GM10847 (cell line): Measurements from ENCODE around the gene MACROD1.

Source experiments
- POLR2A ChIP-seq: IDR thresholded peaks from 2 replicates; pipeline ENCODE4 v1.6.1; 2011; ENCODE audit not compliant: insufficient read length; ENCODE audit errors: extremely low read depth

Gene MACROD1

DNA sequence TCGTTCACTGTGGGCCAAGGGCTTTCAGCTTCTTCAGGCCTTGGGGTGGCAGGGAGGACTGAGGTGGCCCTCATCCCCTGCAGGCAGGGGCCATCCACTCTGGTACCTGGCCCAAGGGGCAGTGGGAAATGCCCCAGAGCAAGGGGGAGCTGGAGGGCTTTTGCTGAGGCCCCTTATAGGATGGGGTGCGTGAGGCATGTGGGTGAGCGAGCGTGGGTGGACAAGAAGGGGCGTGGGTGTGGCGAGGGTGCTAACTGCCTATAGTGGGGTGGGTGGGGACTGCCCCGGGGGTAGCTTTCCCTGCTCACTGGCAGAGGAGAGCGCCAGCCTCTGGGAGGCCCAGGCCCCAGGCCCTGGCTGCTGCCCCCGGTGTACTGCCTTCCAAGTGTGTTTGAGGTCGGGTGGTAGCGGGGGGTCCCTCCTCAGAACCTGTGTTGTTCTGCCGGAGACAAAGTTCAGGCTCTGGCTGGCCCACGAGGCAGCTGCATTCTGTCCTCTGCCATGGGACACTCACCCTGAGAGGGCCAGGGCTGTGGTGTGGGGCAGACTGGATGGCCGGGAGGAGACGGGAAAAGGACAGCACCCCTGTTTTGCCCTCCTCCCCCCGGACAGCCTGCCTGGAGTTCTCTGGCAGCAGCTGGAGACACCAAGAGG, 126.8 kb downstream of the MACROD1 start:
- TF ChIP-seq POLR2A = no peak

DNA sequence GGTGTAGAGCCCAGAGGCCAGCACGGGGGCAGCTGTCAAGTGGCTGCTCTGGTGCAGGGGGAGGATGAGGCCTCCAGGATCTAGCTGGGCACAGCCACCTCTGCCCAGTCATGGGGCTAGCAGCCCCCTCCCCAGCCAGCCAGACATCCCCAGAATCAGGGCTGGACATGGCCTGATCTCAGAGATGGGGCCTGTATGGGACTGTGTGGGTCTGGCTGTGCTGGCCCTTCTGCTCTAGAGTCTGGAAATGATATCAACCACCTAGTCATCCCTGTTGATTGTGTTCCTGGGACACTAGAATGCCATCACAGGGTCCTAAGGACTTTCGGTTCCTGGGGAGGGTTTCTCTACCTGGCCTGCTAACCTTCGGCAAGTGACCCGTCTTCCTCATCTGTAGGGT, 127.4 kb downstream of the MACROD1 start:
- no peak for TF ChIP-seq POLR2A

DNA sequence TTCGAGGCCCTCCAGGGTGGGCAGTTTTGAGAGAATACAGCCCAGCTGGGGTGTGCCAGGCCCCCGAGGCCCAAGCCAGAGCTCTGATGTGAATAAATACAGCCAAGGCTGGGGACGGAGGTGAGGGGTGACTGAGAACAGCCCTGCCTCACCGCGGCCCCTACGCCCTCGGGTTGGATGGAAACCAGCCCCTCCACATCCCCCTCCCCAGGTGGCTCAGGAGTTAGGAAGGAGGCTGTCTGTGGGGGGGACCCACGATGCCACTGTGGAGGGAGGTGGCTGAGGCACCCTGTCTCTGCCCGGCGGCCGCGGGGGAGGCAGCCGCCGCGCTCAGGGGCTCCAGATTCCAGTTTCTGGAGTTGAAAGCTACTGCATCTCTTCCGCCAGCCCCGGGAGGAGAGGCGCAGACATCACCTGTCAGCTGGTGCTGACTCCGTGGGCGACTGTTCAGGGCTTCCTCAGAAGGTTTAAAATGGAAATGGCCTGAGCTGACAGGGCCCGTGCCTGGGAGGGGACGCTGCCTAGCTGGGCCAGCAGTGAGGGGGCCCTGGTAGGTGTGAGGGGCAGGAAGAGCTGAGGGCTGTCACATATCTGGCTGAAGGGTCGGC, 128.8 kb downstream of the MACROD1 start:
- no peak for TF ChIP-seq POLR2A

DNA sequence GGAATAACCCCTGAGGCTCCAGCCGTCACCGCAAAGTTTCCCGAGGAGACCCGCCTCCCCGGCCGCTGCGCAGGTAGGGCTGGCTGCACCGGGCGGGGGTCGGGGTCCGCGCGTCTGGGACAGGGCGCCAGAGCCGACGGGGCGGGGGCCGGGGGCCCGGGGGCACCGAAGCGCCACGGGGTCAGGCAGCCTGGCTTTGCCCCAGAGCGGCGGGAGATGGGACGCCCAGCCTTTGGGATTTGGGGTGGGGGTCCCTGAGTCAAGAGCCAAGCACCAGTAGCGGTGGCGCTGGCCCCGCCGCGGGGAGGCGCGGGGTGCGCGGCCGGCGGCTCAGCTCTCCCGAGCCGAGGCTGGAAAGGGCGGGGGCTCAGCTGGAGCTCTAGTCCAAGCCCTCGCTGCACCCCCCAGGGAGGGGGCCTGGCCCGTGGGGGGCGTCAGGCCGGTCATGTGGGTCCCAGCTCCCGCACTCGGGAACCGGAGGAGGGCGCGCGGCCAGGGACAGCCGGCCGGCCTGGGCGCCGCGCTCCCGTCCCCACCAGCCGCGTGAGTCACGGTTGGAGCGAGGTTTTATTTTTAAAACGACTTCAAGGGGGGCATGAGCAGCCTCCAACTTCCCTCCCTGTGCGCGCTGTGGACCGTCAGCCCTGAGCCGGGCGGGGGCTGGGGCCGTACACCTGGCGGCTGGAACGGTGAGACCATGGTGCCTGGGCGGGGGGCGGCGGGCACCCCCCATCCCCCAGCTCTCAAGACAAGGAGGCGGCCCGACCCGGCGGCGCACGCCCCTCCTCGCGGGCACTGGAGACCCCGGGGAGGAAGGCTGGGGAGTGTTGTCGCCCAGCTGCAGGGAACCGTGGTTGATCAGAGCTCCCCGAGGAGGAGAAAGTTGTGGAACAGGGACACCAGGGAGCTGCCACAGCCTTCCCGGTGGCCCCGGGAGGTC, 129.6 kb downstream of the MACROD1 start:
- TF ChIP-seq POLR2A = no peak

DNA sequence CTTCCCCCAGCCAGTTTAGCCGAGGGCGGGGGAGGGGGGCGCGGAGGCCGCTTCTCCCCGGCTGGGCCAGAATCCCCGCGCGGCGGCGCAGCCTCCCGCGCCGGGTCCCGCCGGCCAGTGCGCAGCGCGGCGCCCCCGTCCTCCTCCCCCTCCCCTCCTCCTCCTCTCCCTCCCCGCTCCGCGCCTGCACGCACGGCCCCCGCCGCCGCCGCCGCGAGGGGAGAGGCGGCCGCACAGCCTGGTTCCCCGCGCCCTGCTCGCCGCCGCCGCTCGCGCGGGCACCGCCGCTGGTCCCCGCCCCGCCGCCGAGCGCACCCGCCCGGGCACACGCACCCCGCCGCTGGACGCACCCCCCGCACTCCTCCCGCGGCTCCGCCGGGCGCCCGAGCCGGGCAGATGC, 130.3 kb downstream of the MACROD1 start, which contains the start of gene FLRT1:
TSS of gene FLRT1 (plus strand) at position 356 of the 400 bp plus-strand sequence. CDS start 80,337 bp downstream, outside the sequence.
- TF ChIP-seq POLR2A = no peak

GRCh38 chr11:64035081-64035524, 130.8 kb downstream of the MACROD1 start:
- no peak for TF ChIP-seq POLR2A

DNA sequence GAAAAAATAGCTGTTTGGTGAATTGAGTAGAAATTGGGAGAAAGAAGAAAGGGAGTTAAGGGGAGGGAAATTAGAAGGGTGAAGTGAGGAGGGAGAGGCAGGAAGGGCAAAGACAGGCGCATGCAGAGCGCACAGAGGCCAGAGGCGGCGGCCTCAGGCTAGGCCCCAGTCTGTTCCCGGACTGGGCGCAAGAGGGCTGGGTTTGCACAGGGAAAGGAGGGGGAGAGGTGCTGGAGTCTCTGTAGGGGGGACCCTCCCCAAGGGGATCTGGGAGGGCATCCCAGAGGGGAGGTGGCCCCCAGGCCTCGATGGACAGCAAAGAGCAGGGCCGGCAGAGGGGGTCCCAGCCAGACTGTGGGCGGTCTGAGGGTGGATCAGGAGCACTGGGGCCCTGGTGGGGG, 131.5 kb downstream of the MACROD1 start:
- no peak for TF ChIP-seq POLR2A

DNA sequence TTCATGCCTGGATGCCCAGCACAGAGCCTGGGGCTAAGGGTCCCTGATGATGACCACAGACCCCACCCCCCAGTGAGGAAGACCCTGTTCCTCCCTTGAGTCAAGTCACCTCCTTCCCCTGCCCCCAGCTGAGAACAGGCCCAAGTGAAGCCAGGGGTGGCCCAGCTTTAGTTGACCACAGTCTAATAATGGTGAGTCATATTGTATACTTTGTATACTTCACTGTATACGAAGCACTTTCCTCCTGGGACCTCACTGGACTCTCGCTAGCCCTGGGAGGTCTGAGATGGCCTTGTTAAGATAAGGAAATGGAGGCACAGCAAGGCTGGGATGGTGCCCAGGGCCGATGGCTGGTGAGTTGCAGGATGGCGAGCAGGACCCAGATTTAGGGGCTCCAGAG, 133.9 kb downstream of the MACROD1 start:
- TF ChIP-seq POLR2A = no peak

- TF ChIP-seq POLR2A = no peak
Observed at GRCh38 chr11:64031001-64031400, 134.9 kb downstream of the MACROD1 start.

GRCh38 chr11:64029773-64030172, 136.1 kb downstream of the MACROD1 start:
- TF ChIP-seq POLR2A = no peak

DNA sequence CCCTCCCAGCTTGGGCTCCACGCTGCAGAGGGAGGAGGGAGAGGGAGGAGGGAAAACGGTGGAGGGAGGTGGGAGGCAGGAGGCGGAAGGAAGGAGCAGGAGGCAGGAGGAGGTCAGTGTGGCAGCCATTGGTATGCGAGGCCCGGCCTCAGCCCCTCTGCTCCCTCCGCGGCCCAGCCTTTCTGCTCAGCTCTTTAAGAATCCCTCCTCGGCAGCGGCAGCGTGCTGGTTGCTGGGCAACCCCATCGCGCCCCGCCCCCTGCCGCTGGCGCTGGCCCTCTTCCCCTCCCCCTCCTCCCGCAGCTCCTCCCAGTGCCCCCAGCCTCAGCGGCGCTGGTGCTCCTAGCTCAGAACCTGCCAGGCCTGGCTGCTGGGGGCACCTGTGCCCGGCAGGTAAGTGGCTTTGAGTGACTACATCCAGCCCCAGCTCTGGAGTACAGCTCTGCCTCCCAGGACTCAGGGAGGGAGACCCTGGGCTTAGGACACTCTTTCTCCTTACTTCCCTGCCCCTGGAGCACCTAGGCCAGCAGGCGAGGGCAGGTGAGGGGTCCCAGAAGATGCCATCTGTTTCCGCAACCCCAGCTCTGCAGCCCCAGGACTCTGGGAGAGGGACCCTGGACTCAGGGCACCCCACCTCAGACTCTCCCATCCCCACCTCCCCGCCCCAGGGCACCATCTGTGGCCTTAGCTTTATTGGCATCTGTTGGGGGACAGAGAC, 137.4 kb downstream of the MACROD1 start:
- no peak for TF ChIP-seq POLR2A

DNA sequence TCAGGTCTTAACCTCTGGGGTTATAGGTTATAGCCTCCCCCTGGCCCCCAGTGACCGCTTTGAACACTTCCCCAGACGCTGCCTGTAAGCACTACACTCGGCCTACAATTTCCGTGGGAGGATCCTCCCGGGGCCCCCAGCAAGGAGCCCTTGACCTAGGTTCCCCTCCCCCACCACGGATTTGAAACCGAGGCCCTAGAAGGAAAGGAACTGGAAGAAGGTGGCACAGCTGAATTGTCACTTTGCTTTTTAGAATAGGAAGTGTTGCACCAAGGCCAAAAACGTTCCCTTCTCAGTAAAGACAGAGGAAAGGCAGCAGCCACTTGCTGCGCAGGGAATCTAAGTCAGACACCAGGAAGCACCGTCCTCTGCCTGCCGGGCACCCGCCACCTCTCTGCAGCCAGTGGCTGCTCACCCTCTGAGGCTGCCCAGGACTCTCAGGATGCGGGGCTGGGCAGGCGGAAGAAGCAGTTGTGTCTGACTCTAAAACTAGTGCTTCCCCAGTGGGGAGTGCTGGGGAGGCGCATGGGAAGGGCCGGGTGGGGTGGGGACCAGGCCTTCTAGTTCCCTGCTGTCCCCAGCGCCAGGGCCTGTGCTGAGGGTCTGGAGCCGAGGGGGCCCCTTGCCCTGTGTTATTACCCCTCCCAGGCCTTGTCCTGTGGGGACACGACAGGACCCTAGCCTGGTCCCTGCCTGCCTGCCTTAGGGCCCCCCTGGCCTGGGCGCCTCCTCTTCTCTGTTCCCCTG, 138.1 kb downstream of the MACROD1 start:
- no peak for TF ChIP-seq POLR2A

DNA sequence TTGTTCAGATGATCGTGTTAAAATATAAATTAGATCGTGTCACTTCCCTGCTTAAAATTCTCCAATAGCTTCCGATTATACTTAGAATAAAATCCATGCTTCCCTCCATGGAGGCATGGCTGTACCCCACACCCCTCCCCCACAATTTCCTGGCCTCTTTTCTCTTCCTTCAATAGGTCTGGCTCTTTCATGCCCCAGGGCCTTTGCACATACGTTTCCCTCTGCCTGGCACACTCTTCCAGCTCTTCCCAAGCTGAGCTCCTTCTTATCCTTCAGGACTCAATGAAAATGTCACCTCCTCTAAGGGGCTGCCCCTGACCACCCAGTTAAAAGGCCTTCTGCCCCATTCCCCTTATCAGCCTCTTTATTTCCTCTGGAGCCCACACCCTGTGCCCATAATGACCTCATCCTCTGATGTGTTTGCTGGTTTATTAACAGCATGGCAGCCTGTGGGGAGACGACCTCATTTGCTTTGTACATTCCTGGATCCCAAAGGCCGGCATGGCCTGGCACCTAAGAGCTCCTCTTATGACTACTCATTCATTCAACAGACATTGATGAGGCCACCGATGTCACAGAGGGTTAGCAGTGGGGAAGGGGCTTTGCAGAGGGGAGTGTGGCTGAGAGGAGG, 139.2 kb downstream of the MACROD1 start:
- TF ChIP-seq POLR2A = no peak

DNA sequence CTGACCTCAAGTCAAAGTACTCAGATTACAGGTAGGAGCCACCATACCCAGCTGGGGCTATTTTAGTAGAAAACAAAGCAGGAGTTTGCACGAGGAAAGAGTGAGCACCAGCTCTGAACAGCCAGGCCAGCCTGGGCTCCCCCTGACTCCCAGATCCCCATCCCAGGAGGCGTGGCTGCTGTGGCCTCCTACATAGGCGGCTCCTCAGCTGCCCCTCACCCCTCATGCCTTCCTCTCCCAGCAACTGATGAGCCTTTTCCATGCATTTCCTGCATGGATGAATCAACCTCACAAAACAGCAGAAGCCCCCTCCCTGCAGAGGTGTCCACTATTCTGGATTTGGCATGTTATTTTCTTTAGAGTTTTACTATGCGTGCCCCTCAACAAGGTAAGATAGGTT, 140.7 kb downstream of the MACROD1 start:
- no peak for TF ChIP-seq POLR2A
